ENCODE data around the gene MTRF1. TPM values are rescaled to one million over a fixed set of nuclear protein-coding genes. Genes with fewer than 3 reads are reported as not detected.

The MTRF1 gene
- total RNA-seq, 1 experiment from 2014 or later: 13.3 TPM

- Histone ChIP-seq H3K4me1 (replicated peaks) (peaks cover 7% of the 10 kb centered on the region; the same call in 1 of the 2 replicates), H3K36me3 (no peaks in the 10 kb centered on the region), H3K27ac (no peak overlapping the region), H3K9me3 (replicated peaks) (peaks cover 12% of the 10 kb centered on the region; the same call in 1 of the 2 replicates), H3K4me3 (no peak overlapping the region), H3K27me3 (replicated peaks) (no peaks in the 10 kb centered on the region)
- no peak for DNase-seq (ENCODE audit: low read depth in 1 of 2, low spot score in 2 of 2)
These were observed 3.7 kb upstream of the MTRF1 start for GRCh38 chr13:41267106-41267505.

GRCh38 chr13:41259875-41260501 is 3.4 kb downstream of the MTRF1 start:
- DNase-seq (ENCODE audit: low read depth in 1 of 2, low spot score in 2 of 2): no peak
- no peak overlapping the region for H3K27ac ChIP-seq
- peaks cover 7% of the 10 kb centered on the region; the same call in 1 of the 2 replicates for H3K4me1 ChIP-seq (replicated peaks)
- peaks cover 6% of the 10 kb centered on the region; the same call in 1 of the 2 replicates for H3K9me3 ChIP-seq (replicated peaks)
- H3K27me3 ChIP-seq (replicated peaks): no peaks in the 10 kb centered on the region
- H3K4me3 ChIP-seq: no peak overlapping the region
- peaks cover 25% of the 10 kb centered on the region for H3K36me3 ChIP-seq

GRCh38 chr13:41257535-41257934 is 5.8 kb downstream of the MTRF1 start:
- H3K27me3 ChIP-seq (replicated peaks): no peaks in the 10 kb centered on the region
- peaks cover 38% of the 10 kb centered on the region for H3K36me3 ChIP-seq
- H3K4me3 ChIP-seq: no peak overlapping the region
- H3K4me1 ChIP-seq (replicated peaks): peaks cover 1% of the 10 kb centered on the region; the same call in 1 of the 2 replicates
- no peak overlapping the region for H3K27ac ChIP-seq
- H3K9me3 ChIP-seq (replicated peaks): no peaks in the 10 kb centered on the region
- DNase-seq (ENCODE audit: low read depth in 1 of 2, low spot score in 2 of 2): no peak

GRCh38 chr13:41254902-41255301 is 8.5 kb downstream of the MTRF1 start:
- DNase-seq (ENCODE audit: low read depth in 1 of 2, low spot score in 2 of 2): no peak
- peaks cover 37% of the 10 kb centered on the region for H3K36me3 ChIP-seq
- H3K27me3 ChIP-seq (replicated peaks): no peaks in the 10 kb centered on the region
- H3K9me3 ChIP-seq (replicated peaks): no peaks in the 10 kb centered on the region
- no peak overlapping the region for H3K4me3 ChIP-seq
- H3K27ac ChIP-seq: no peak overlapping the region
- H3K4me1 ChIP-seq (replicated peaks): no peaks in the 10 kb centered on the region

- Histone ChIP-seq H3K27ac (no peak overlapping the region), H3K4me3 (no peak overlapping the region), H3K36me3 (peaks cover 26% of the 10 kb centered on the region), H3K4me1 (replicated peaks) (no peaks in the 10 kb centered on the region), H3K9me3 (replicated peaks) (no peaks in the 10 kb centered on the region), H3K27me3 (replicated peaks) (no peaks in the 10 kb centered on the region)
- no peak for DNase-seq (ENCODE audit: low read depth in 1 of 2, low spot score in 2 of 2)
These were observed 12.4 kb downstream of the MTRF1 start for GRCh38 chr13:41250993-41251392.

- no peak overlapping the region for H3K27ac ChIP-seq
- H3K9me3 ChIP-seq (replicated peaks): no peaks in the 10 kb centered on the region
- no peaks in the 10 kb centered on the region for H3K27me3 ChIP-seq (replicated peaks)
- no peak for DNase-seq (ENCODE audit: low read depth in 1 of 2, low spot score in 2 of 2)
- peaks cover 3% of the 10 kb centered on the region for H3K36me3 ChIP-seq
- no peak overlapping the region for H3K4me3 ChIP-seq
- H3K4me1 ChIP-seq (replicated peaks): no peaks in the 10 kb centered on the region
These were observed 16.3 kb downstream of the MTRF1 start for GRCh38 chr13:41246969-41247680.

- no peaks in the 10 kb centered on the region for H3K9me3 ChIP-seq (replicated peaks)
- no peaks in the 10 kb centered on the region; the same call in 1 of the 2 replicates for H3K36me3 ChIP-seq
- no peaks in the 10 kb centered on the region for H3K27me3 ChIP-seq (replicated peaks)
- H3K27ac ChIP-seq: no peak overlapping the region
- no peak for DNase-seq (ENCODE audit: low read depth in 1 of 2, low spot score in 2 of 2)
- H3K4me3 ChIP-seq: no peak overlapping the region
- no peaks in the 10 kb centered on the region for H3K4me1 ChIP-seq (replicated peaks)
These were observed 18.8 kb downstream of the MTRF1 start for GRCh38 chr13:41244556-41244955.

GRCh38 chr13:41241626-41242025 is 21.8 kb downstream of the MTRF1 start:
- H3K4me1 ChIP-seq (replicated peaks): no peaks in the 10 kb centered on the region

GRCh38 chr13:41236369-41236768 is 27.0 kb downstream of the MTRF1 start:
- no peaks in the 10 kb centered on the region for H3K9me3 ChIP-seq (replicated peaks)
- no peak for DNase-seq (ENCODE audit: low read depth in 1 of 2, low spot score in 2 of 2)
- H3K4me3 ChIP-seq: no peak overlapping the region
- no peak overlapping the region for H3K27ac ChIP-seq
- H3K27me3 ChIP-seq (replicated peaks): no peaks in the 10 kb centered on the region
- H3K36me3 ChIP-seq: peaks cover 1% of the 10 kb centered on the region; the same call in 1 of the 2 replicates
- H3K4me1 ChIP-seq (replicated peaks): no peaks in the 10 kb centered on the region

More at GRCh38 chr13:41241626-41242025, 21.8 kb downstream of the MTRF1 start:
- no peak for DNase-seq (ENCODE audit: low read depth in 1 of 2, low spot score in 2 of 2)
- Histone ChIP-seq H3K4me3 (no peak overlapping the region), H3K27ac (no peak overlapping the region), H3K9me3 (replicated peaks) (no peaks in the 10 kb centered on the region), H3K36me3 (no peaks in the 10 kb centered on the region), H3K27me3 (replicated peaks) (no peaks in the 10 kb centered on the region)

GRCh38 chr13:41232578-41233480 is 30.5 kb downstream of the MTRF1 start:
- Histone ChIP-seq H3K4me3 (no peak overlapping the region), H3K27me3 (replicated peaks) (no peaks in the 10 kb centered on the region), H3K27ac (no peak overlapping the region), H3K36me3 (peaks cover 4% of the 10 kb centered on the region; the same call in 1 of the 2 replicates), H3K9me3 (replicated peaks) (no peaks in the 10 kb centered on the region), H3K4me1 (replicated peaks) (no peaks in the 10 kb centered on the region)
- no peak for DNase-seq (ENCODE audit: low read depth in 1 of 2, low spot score in 2 of 2)

- no peak overlapping the region for H3K27ac ChIP-seq
- no peaks in the 10 kb centered on the region for H3K4me1 ChIP-seq (replicated peaks)
- no peaks in the 10 kb centered on the region for H3K27me3 ChIP-seq (replicated peaks)
- no peaks in the 10 kb centered on the region for H3K9me3 ChIP-seq (replicated peaks)
- H3K36me3 ChIP-seq: peaks cover 4% of the 10 kb centered on the region; the same call in 1 of the 2 replicates
- H3K4me3 ChIP-seq: no peak overlapping the region
- DNase-seq (ENCODE audit: low read depth in 1 of 2, low spot score in 2 of 2): no peak
These were observed 31.6 kb downstream of the MTRF1 start for GRCh38 chr13:41231786-41232185.

- no peaks in the 10 kb centered on the region for H3K4me1 ChIP-seq (replicated peaks)
- H3K27me3 ChIP-seq (replicated peaks): no peaks in the 10 kb centered on the region
- H3K9me3 ChIP-seq (replicated peaks): no peaks in the 10 kb centered on the region
- no peak for DNase-seq (ENCODE audit: low read depth in 1 of 2, low spot score in 2 of 2)
- no peak overlapping the region for H3K27ac ChIP-seq
- H3K36me3 ChIP-seq: peaks cover 4% of the 10 kb centered on the region; the same call in 1 of the 2 replicates
- H3K4me3 ChIP-seq: no peak overlapping the region
These were observed 32.2 kb downstream of the MTRF1 start for GRCh38 chr13:41231025-41231677.

- H3K4me3 ChIP-seq: no peak overlapping the region
- no peaks in the 10 kb centered on the region for H3K9me3 ChIP-seq (replicated peaks)
- H3K27me3 ChIP-seq (replicated peaks): no peaks in the 10 kb centered on the region
- peaks cover 2% of the 10 kb centered on the region for H3K4me1 ChIP-seq (replicated peaks)
- no peak overlapping the region for H3K27ac ChIP-seq
- peaks cover 4% of the 10 kb centered on the region; the same call in 1 of the 2 replicates for H3K36me3 ChIP-seq
- no peak for DNase-seq (ENCODE audit: low read depth in 1 of 2, low spot score in 2 of 2)
These were observed 34.0 kb downstream of the MTRF1 start for GRCh38 chr13:41229356-41229755.

Data from SJSA1 (cell line).